Measurements from ENCODE around the gene BANF1. TPM values are rescaled to one million over a fixed set of nuclear protein-coding genes. Genes with fewer than 3 reads are reported as not detected.

Gene BANF1
- total and polyA plus RNA-seq, 9 of the 15 experiments (the other 6 are each of a cell fraction or from before 2014, with no cell fraction given): 108 to 651 (median 263) TPM

- peak; percentile 86 for TF ChIP-seq ZBTB33 (CRISPR knock-in tag; IDR thresholded peaks at IDR 0.05)
- no peak for TF ChIP-seq RUNX1 (IDR thresholded peaks at IDR 0.05; ENCODE audit: low read depth)
- no peak for TF ChIP-seq MEIS2 (IDR thresholded peaks at IDR 0.05; ENCODE audit: partially characterized antibody)
- no peak for TF ChIP-seq SP2 (IDR thresholded peaks at IDR 0.05; ENCODE audit: extremely low read depth, low read depth, low read length, poor library complexity, severe bottlenecking)
- TF ChIP-seq BHLHE40 (IDR thresholded peaks at IDR 0.05; ENCODE audit: low read length): 0 out of 2 replicates have a peak, but pooled peaks have one; percentile 20
- TF ChIP-seq TFAP4 (CRISPR knock-in tag; IDR thresholded peaks at IDR 0.05; ENCODE audit: borderline replicate concordance): peak; percentile 84; the same call in 1 of the 2 replicates
- no peak for TF ChIP-seq CBFA2T2 (conservative IDR thresholded peaks at IDR 0.05)
- TF ChIP-seq ZNF644 (tag; IDR thresholded peaks at IDR 0.05; ENCODE audit: low read depth): no peak
- TF ChIP-seq SMAD4 (CRISPR knock-in tag; conservative IDR thresholded peaks at IDR 0.05): 0 out of 2 replicates have a peak, but pooled peaks have one; percentile 47
- TF ChIP-seq TRIM25 (IDR thresholded peaks at IDR 0.05; ENCODE audit: borderline replicate concordance): no peak
- no peak for TF ChIP-seq ZBTB34 (CRISPR knock-in tag; IDR thresholded peaks at IDR 0.05)
Measured at GRCh38 chr11:66022401-66023185, 20.3 kb downstream of the BANF1 start (continued).
